ENCODE measurements around the gene BTBD16. TPM values are rescaled to one million over a fixed set of nuclear protein-coding genes. Genes with fewer than 3 reads are reported as not detected.
A peak's percentile ranks its signal among the peaks of the same experiment; 100 is the strongest.

The BTBD16 gene
- total and polyA plus RNA-seq, 2 donors (not counting 1 experiment from before 2014, with no cell fraction given) = not detected

DNA sequence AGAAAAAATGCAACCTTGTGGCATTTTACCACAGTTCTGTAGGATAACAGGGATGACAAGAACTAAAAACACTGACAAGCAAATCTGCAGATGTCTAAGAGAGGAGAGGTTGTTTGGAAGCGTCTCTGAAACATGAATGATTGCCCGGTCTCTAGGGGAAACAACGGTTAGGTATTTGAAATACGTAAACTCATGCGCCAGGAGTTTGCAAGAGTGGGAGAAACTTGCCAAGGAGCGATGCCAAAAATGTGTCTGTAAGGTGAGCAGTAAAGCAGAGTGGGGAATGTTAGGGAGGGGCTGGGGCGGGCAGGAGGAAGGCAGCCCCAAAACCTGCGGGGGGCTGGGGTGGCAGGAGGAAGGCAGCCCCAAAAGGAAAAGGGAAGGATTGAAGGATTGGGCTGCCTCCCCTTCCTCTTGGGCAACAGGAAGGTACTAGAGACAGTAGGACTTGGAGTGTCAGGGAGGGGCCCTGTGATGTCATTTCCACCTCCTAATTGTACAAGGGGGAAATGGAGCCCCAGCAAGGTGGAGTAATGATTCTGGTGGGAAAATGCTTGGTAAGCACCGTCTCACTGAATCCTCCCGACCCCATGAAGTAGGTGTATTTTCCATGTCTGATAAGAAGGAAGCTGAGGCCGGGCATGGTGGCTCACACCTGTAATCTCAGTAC lies 70.2 kb downstream of the BTBD16 start:
- no peak overlapping the region for H3K27ac Mint-ChIP-seq
- H2AFZ ChIP-seq (ENCODE audit: insufficient read depth, low read depth, low read length, poor library complexity, severe bottlenecking) = no peak overlapping the region
- H3K27me3 Mint-ChIP-seq = peaks cover 28% of the 10 kb centered on the region
- no peak overlapping the region for H3K4me3 ChIP-seq (ENCODE audit: control extremely low read depth in 1 of 5, extremely low read depth in 1 of 5, insufficient read depth in 1 of 5, low read depth in 2 of 5, low read length in 4 of 5)
- H3K9me3 Mint-ChIP-seq (ENCODE audit: insufficient read depth) = no peaks in the 10 kb centered on the region
- H3K36me3 ChIP-seq (replicated peaks in 1 of 2; ENCODE audit: control extremely low read depth in 1 of 2, control insufficient read depth in 1 of 2, extremely low read depth in 1 of 2, insufficient read depth in 2 of 2, low read length in 1 of 2) = no peaks in the 10 kb centered on the region
- DNase-seq (no peak), ATAC-seq (ENCODE audit: low read depth) (no peak)
- TF ChIP-seq EZH2 (IDR thresholded peaks at IDR 0.05; ENCODE audit: borderline replicate concordance, insufficient read depth, low read depth, low read length, poor library complexity, severe bottlenecking) = no peak
- ChIA-PET POLR2A (no interaction called here), CTCF (interaction anchor here (4.3 to 4.4 kb wide), 2 partner anchors 92 to 94 kb away, joined by 23 to 114 read pairs; no protein-coding TSS in a partner anchor)
- H3K27ac ChIP-seq (ENCODE audit: low read length in 2 of 2) = no peak overlapping the region
- no peaks in the 10 kb centered on the region for H3K79me2 ChIP-seq (ENCODE audit: control insufficient read depth, insufficient read depth, low read length)
- 90% methylated on average over 10 of the region's 11 CpGs for WGBS (ENCODE audit: insufficient coverage)
- no peaks in the 10 kb centered on the region for H4K20me1 ChIP-seq (ENCODE audit: control insufficient read depth, insufficient read depth, low read length, poor library complexity, severe bottlenecking)
- intact Hi-C loops (cut with micrococcal nuclease) = loop anchor here (10.0 kb wide), 1 partner anchor 1214 kb away; no protein-coding TSS in a partner anchor
- H3K9ac ChIP-seq (ENCODE audit: low read length) = no peak overlapping the region
- H3K4me2 ChIP-seq (replicated peaks; ENCODE audit: low read depth, low read length, poor library complexity, severe bottlenecking) = no peak overlapping the region
- peaks cover 11% of the 10 kb centered on the region for H3K4me1 Mint-ChIP-seq
- H3K4me3 Mint-ChIP-seq = no peak overlapping the region
- H3K4me1 ChIP-seq (ENCODE audit: control insufficient read depth in 2 of 2, insufficient read depth in 2 of 2, low read length in 2 of 2) = peaks cover 8 to 9% of the 10 kb centered on the region in 2 donors
- peaks cover 0 to 3% (median 1%) of the 10 kb centered on the region in 4 experiments for H3K27me3 ChIP-seq (replicated peaks in 1 of 4; ENCODE audit: control extremely low read depth in 1 of 4, control insufficient read depth in 3 of 4, insufficient read depth in 4 of 4, low read length in 3 of 4)
- no peaks in the 10 kb centered on the region for H3K9me3 ChIP-seq (ENCODE audit: control extremely low read depth in 1 of 3, control insufficient read depth in 2 of 3, insufficient read depth in 1 of 3, low read length in 2 of 3)

DNA sequence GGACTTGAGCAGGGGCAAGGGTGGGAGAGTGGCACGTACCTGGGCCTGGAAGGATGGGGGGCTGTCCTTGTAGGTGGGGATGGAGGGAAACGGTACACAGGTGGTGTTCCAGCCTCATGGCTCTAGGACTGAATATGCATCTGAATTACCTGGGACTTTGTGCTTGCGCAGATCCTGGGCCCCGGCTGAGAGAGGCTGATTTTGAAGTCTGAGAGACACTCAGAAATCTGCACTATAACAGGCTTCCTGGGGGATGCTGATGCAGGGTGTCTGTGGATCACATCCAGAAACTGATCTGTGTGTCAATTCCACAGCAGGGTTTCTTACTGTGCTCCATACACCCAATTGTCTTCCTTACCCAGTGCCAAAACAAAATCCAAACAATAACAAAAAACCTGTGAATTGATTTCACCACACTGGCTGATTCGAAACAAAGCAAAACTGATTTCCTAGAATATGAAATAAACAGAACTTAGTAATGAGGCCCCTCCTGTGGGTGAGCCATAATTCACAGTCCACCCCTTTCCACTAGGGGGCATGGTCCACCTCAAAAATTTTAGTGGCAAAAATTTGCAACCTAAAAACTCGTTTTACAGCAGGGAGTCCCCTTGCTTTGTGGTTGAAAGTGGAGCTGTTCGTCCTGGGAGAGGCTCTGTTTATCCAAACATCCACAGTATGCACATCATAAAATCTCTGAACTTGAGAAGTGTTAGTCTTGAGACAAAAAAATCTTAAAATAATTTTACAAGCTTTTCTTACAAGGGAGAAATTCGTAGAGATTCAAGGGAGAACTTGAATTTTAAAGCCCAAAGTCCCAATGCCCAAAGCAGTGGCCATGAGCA lies 71.4 kb downstream of the BTBD16 start:
- intact Hi-C loops (cut with micrococcal nuclease) = loop anchor here (1.0 to 10.0 kb wide), 3 partner anchors 44 to 1212 kb away; no protein-coding TSS in a partner anchor
- no peaks in the 10 kb centered on the region for H3K36me3 ChIP-seq (replicated peaks in 1 of 2; ENCODE audit: control extremely low read depth in 1 of 2, control insufficient read depth in 1 of 2, extremely low read depth in 1 of 2, insufficient read depth in 2 of 2, low read length in 1 of 2)
- ChIA-PET POLR2A (interaction anchor here (0.9 kb wide), 1 partner anchor 43 kb away, joined by 3 read pairs; no protein-coding TSS in a partner anchor), CTCF (interaction anchor here (0.7 to 4.3 kb wide), 16 partner anchors 10 to 223 kb away, joined by 3 to 114 read pairs (median 4); partner anchors contain the start of gene PLEKHA1)
- H3K79me2 ChIP-seq (ENCODE audit: control insufficient read depth, insufficient read depth, low read length) = no peaks in the 10 kb centered on the region
- WGBS (ENCODE audit: insufficient coverage) = 83% methylated on average over 3 of the region's 8 CpGs
- H3K4me1 ChIP-seq (ENCODE audit: control insufficient read depth in 2 of 2, insufficient read depth in 2 of 2, low read length in 2 of 2) = peaks cover 8 to 9% of the 10 kb centered on the region in 2 donors
- H3K27me3 ChIP-seq (replicated peaks in 1 of 4; ENCODE audit: control extremely low read depth in 1 of 4, control insufficient read depth in 3 of 4, insufficient read depth in 4 of 4, low read length in 3 of 4) = peaks cover 0 to 3% (median 1%) of the 10 kb centered on the region in 4 experiments
- no peak overlapping the region for H3K4me3 Mint-ChIP-seq
- DNase-seq = peak; percentile 65
- H3K4me2 ChIP-seq (replicated peaks; ENCODE audit: low read depth, low read length, poor library complexity, severe bottlenecking) = no peak overlapping the region
- H3K4me3 ChIP-seq (ENCODE audit: control extremely low read depth in 1 of 5, extremely low read depth in 1 of 5, insufficient read depth in 1 of 5, low read depth in 2 of 5, low read length in 4 of 5) = no peak overlapping the region
- TF ChIP-seq, protein P1, sequence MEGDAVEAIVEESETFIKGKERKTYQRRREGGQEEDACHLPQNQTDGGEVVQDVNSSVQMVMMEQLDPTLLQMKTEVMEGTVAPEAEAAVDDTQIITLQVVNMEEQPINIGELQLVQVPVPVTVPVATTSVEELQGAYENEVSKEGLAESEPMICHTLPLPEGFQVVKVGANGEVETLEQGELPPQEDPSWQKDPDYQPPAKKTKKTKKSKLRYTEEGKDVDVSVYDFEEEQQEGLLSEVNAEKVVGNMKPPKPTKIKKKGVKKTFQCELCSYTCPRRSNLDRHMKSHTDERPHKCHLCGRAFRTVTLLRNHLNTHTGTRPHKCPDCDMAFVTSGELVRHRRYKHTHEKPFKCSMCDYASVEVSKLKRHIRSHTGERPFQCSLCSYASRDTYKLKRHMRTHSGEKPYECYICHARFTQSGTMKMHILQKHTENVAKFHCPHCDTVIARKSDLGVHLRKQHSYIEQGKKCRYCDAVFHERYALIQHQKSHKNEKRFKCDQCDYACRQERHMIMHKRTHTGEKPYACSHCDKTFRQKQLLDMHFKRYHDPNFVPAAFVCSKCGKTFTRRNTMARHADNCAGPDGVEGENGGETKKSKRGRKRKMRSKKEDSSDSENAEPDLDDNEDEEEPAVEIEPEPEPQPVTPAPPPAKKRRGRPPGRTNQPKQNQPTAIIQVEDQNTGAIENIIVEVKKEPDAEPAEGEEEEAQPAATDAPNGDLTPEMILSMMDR (IDR thresholded peaks at IDR 0.05) = peak; percentile 82
- no peak for TF ChIP-seq EZH2 (IDR thresholded peaks at IDR 0.05; ENCODE audit: borderline replicate concordance, insufficient read depth, low read depth, low read length, poor library complexity, severe bottlenecking)
- peaks cover 11% of the 10 kb centered on the region for H3K4me1 Mint-ChIP-seq
- H3K9me3 ChIP-seq (ENCODE audit: control extremely low read depth in 1 of 3, control insufficient read depth in 2 of 3, insufficient read depth in 1 of 3, low read length in 2 of 3) = no peaks in the 10 kb centered on the region
- H3K27ac Mint-ChIP-seq = no peak overlapping the region
- no peaks in the 10 kb centered on the region for H4K20me1 ChIP-seq (ENCODE audit: control insufficient read depth, insufficient read depth, low read length, poor library complexity, severe bottlenecking)
- no peak overlapping the region for H3K27ac ChIP-seq (ENCODE audit: low read length in 2 of 2)
- peaks cover 20% of the 10 kb centered on the region for H3K27me3 Mint-ChIP-seq
- H3K9me3 Mint-ChIP-seq (ENCODE audit: insufficient read depth) = no peaks in the 10 kb centered on the region
- no peak overlapping the region for H3K9ac ChIP-seq (ENCODE audit: low read length)
- ATAC-seq (ENCODE audit: low read depth) = peak; percentile 47
- no peak overlapping the region for H2AFZ ChIP-seq (ENCODE audit: insufficient read depth, low read depth, low read length, poor library complexity, severe bottlenecking)

Data from B cell (primary cell).